MM.1S (cell line): ENCODE results near the gene PANX3.

Experiments
- EZH2 ChIP-seq: fragments of 300-600 bp; sonication (generic); optimal IDR thresholded peaks from 2 replicates; pipeline ENCODE3; 2017; ENCODE audit warnings: low read depth, mild to moderate bottlenecking, antibody characterized with exemption, low read length, mixed read lengths
- TF ChIP-seq, protein P1 (sequence below): fragments of 300-600 bp; sonication (generic); IDR thresholded peaks from 2 replicates; pipeline ENCODE4 v1.5.1; 2016; ENCODE audit warnings: antibody characterized with exemption, low read length, mixed read lengths

DNA sequence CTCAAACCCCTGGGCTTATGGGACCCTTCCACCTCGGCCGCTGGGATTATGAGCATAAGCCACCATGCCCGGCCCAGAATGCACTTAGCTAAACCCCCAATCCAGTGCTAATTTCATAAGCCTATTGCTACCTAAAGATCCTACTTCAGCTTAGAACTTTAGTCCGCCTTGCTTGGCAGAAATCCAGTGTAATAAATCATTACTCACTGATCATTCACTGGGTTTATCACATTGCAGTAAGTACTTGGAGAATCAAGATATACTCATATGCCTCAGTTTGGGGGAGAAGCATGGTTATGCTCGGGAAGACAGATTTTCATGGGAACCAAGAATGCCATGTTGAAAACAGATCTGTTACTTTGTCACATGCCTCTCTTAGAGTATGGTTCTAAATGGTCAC is 7.6 kb downstream of the PANX3 start:
- TF ChIP-seq, protein P1, sequence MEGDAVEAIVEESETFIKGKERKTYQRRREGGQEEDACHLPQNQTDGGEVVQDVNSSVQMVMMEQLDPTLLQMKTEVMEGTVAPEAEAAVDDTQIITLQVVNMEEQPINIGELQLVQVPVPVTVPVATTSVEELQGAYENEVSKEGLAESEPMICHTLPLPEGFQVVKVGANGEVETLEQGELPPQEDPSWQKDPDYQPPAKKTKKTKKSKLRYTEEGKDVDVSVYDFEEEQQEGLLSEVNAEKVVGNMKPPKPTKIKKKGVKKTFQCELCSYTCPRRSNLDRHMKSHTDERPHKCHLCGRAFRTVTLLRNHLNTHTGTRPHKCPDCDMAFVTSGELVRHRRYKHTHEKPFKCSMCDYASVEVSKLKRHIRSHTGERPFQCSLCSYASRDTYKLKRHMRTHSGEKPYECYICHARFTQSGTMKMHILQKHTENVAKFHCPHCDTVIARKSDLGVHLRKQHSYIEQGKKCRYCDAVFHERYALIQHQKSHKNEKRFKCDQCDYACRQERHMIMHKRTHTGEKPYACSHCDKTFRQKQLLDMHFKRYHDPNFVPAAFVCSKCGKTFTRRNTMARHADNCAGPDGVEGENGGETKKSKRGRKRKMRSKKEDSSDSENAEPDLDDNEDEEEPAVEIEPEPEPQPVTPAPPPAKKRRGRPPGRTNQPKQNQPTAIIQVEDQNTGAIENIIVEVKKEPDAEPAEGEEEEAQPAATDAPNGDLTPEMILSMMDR: no peak
- TF ChIP-seq EZH2: no peak
